Activated CD4-positive, alpha-beta T cell treated with anti-CD3 and anti-CD28 coated beads, Interleukin-10, Interleukin-2, amounts not matched to agents 100 ng/mL and 50 ng/mL, durations not matched to agents 16 hours and 8 hours (primary cell): Measurements from ENCODE around the gene PDX1.

Source experiments
- DNase-seq: peaks from one replicate; pipeline ENCODE4 v3.0.0-alpha.2; 2020

Gene PDX1

GRCh38 chr13:27919934-27920676, at the start of gene PDX1:
Gene PDX1, plus strand, starts transcription at chr13:27920000. Its CDS starts 139 bp downstream, at chr13:27920139.
- no peak for DNase-seq

- no peak for DNase-seq
Measured at GRCh38 chr13:27878274-27878673, 41.5 kb upstream of the PDX1 start.

- DNase-seq, result no peak
Measured at GRCh38 chr13:27889471-27889870, 30.3 kb upstream of the PDX1 start.

- DNase-seq, result no peak
Measured at GRCh38 chr13:27896726-27897125, 23.1 kb upstream of the PDX1 start.

- DNase-seq, result no peak
Measured at GRCh38 chr13:27904719-27905118, 15.1 kb upstream of the PDX1 start.

- DNase-seq, result no peak
Measured at GRCh38 chr13:27905650-27906049, 14.2 kb upstream of the PDX1 start.

GRCh38 chr13:27907121-27907787, 12.5 kb upstream of the PDX1 start:
- DNase-seq, result no peak

- no peak for DNase-seq
Measured at GRCh38 chr13:27909378-27909777, 10.4 kb upstream of the PDX1 start.

- no peak for DNase-seq
Measured at GRCh38 chr13:27911521-27911920, 8.3 kb upstream of the PDX1 start.

GRCh38 chr13:27913160-27913559, 6.6 kb upstream of the PDX1 start:
- DNase-seq, result no peak

- DNase-seq, result no peak
Measured at GRCh38 chr13:27915301-27916207, 4.2 kb upstream of the PDX1 start.

- no peak for DNase-seq
Measured at GRCh38 chr13:27917121-27917947, 2.5 kb upstream of the PDX1 start.

- no peak for DNase-seq
Measured at GRCh38 chr13:27918041-27918917, 1.5 kb upstream of the PDX1 start.

- no peak for DNase-seq
Measured at GRCh38 chr13:27918918-27919658, 712 bp upstream of the PDX1 start.

- peak; percentile 28 for DNase-seq
Measured at GRCh38 chr13:27919659-27919933, 204 bp upstream of the PDX1 start.

GRCh38 chr13:27920677-27921420, 1.0 kb downstream of the PDX1 start:
- no peak for DNase-seq

GRCh38 chr13:27921421-27921960, 1.7 kb downstream of the PDX1 start:
- peak; percentile 26 for DNase-seq

GRCh38 chr13:27921961-27922882, 2.4 kb downstream of the PDX1 start:
- no peak for DNase-seq
